T-helper 1 cell treated with Interleukin-12 subunit alpha and Interleukin-12 subunit beta and Interleukin-4 antibody, amounts not matched to agents 30 ng/mL and 1 ng/mL, for 36 hours (primary cell): ENCODE results near the gene PANK2. TPM values are rescaled to one million over a fixed set of nuclear protein-coding genes. Genes with fewer than 3 reads are reported as not detected.

ENCODE experiments used
- intact Hi-C: fragments of 100-400 bp; cut with micrococcal nuclease; formaldehyde crosslinking; loops from one replicate; pipeline ENCODE4 v1.15.1; 2024
- total RNA-seq: library from RNA; stranded (reverse); gene quantifications from 2 replicates; pipeline ENCODE4 v1.2.3, GENCODE V29; 2022

PANK2 gene
- total RNA-seq, 1 donor from 2014 or later = 59.1 TPM

DNA sequence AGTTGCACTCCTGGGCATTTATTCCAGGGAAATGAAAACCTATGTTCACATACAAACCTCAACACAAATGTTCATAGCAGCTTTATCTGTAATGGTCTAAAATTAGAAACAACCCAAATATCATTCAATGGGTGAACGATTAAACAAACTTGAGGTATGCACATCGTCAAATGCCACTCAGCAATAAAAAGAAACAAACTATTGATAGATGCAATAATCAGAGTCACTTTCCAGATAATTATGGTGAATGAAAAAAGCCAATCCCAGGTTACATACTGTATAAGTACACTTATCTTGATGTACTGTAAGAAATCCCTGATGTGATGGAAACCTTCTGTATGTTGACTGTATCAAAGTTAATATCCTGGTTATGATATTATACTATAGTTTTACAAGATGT lies 87.3 kb downstream of the PANK2 start:
- intact Hi-C loops = no loop called here

Other genes with a start within 250 kb of the PANK2 start
- gene GFRA4, start 226.0 kb upstream of the PANK2 start, total RNA-seq = not detected in 2 replicates
- not detected in 2 replicates for gene ADAM33, start 207.4 kb upstream of the PANK2 start, total RNA-seq
- not detected in 2 replicates for gene SIGLEC1, start 176.8 kb upstream of the PANK2 start, total RNA-seq
- not detected in 2 replicates for gene HSPA12B, start 156.7 kb upstream of the PANK2 start, total RNA-seq
- gene ADISSP, start 121.6 kb upstream of the PANK2 start, total RNA-seq = 22.7 and 24.9 TPM in 2 replicates
- 0.12 TPM in 1 of 2 replicates, not detected in the other for gene SPEF1, start 107.9 kb upstream of the PANK2 start, total RNA-seq
- 73.1 and 78.4 TPM in 2 replicates for gene CENPB, start 102.6 kb upstream of the PANK2 start, total RNA-seq
- gene CDC25B, start 93.1 kb upstream of the PANK2 start, total RNA-seq = 290 and 296 TPM in 2 replicates
- 15.7 and 17.3 TPM in 2 replicates for gene AP5S1, start 68.8 kb upstream of the PANK2 start, total RNA-seq
- 43.1 and 44.0 TPM in 2 replicates for gene MAVS, start 42.6 kb upstream of the PANK2 start, total RNA-seq
- 16.3 and 17.2 TPM in 2 replicates for gene RNF24, start 126.2 kb downstream of the PANK2 start, total RNA-seq